CD4-positive, alpha-beta T cell treated with Interleukin-4 for 4 hours (primary cell): ENCODE measurements around the gene LRBA.
"Not testable (repeated sequence)": the region's sequence is repeated elsewhere in the genome, so short reads cannot be mapped to it uniquely, and the experiment has no call there.

Experiments
- DNase-seq: peaks from one replicate; pipeline ENCODE4 v3.0.0-alpha.2; 2020

The LRBA gene

GRCh38 chr4:150580306-150580705, 434.8 kb downstream of the LRBA start:
- no peak for DNase-seq

- no peak for DNase-seq
Measured at GRCh38 chr4:150579551-150580234, 435.4 kb downstream of the LRBA start.

GRCh38 chr4:150578745-150579501, 436.2 kb downstream of the LRBA start:
- no peak for DNase-seq

GRCh38 chr4:150577796-150578195, 437.3 kb downstream of the LRBA start:
- DNase-seq, result no peak

- no peak for DNase-seq
Measured at GRCh38 chr4:150574678-150575077, 440.4 kb downstream of the LRBA start.

- no peak for DNase-seq
Measured at GRCh38 chr4:150573534-150573933, 441.6 kb downstream of the LRBA start.

GRCh38 chr4:150572704-150573504, 442.2 kb downstream of the LRBA start:
- DNase-seq, result no peak

- no peak for DNase-seq
Measured at GRCh38 chr4:150570862-150571261, 444.2 kb downstream of the LRBA start.

GRCh38 chr4:150569998-150570535, 445.0 kb downstream of the LRBA start:
- DNase-seq, result no peak

GRCh38 chr4:150569384-150569987, 445.6 kb downstream of the LRBA start:
- DNase-seq, result no peak

GRCh38 chr4:150567070-150567469, 448.0 kb downstream of the LRBA start:
- DNase-seq, result no peak

- DNase-seq, result not testable (repeated sequence)
Measured at GRCh38 chr4:150564967-150565366, 450.1 kb downstream of the LRBA start.

GRCh38 chr4:150562751-150563150, 452.3 kb downstream of the LRBA start:
- no peak for DNase-seq

- DNase-seq, result no peak
Measured at GRCh38 chr4:150562250-150562649, 452.8 kb downstream of the LRBA start.

GRCh38 chr4:150561143-150561737, 453.8 kb downstream of the LRBA start:
- DNase-seq, result no peak

- not testable (repeated sequence) for DNase-seq
Measured at GRCh38 chr4:150557811-150558210, 457.3 kb downstream of the LRBA start.

- no peak for DNase-seq
Measured at GRCh38 chr4:150547154-150547838, 467.8 kb downstream of the LRBA start.

GRCh38 chr4:150546286-150546685, 468.8 kb downstream of the LRBA start:
- DNase-seq, result no peak

- DNase-seq, result no peak
Measured at GRCh38 chr4:150543042-150543441, 472.0 kb downstream of the LRBA start.

- DNase-seq, result no peak
Measured at GRCh38 chr4:150541681-150542080, 473.4 kb downstream of the LRBA start.

GRCh38 chr4:150540959-150541360, 474.1 kb downstream of the LRBA start:
- no peak for DNase-seq

- no peak for DNase-seq
Measured at GRCh38 chr4:150540536-150540935, 474.5 kb downstream of the LRBA start.
